Thoracic aorta (tissue), 2 donors: ENCODE data around the gene ASH1L. TPM values are rescaled to one million over a fixed set of nuclear protein-coding genes. Genes with fewer than 3 reads are reported as not detected.

ENCODE experiments used
- ATAC-seq: fragments of 150-250 bp; one replicate; pipeline ENCODE4 v1.8.0; 2017; ENCODE audit warnings: low read depth; ENCODE audit not compliant: insufficient number of reproducible peaks, low FRiP score
- DNase-seq: peaks from one replicate; pipeline ENCODE4 v3.0.0-alpha.2; 2020; ENCODE audit warnings: low spot score
- H3K27ac ChIP-seq, 2 donors: fragments of 200-600 bp; sonication (generic); 1 replicate in 1 of 2; 2 replicates in 1 of 2; pipeline ENCODE4 v1.5.1; 2016; ENCODE audit warnings: mild to moderate bottlenecking in 2 of 2, moderate library complexity in 2 of 2
- H3K27me3 ChIP-seq: fragments of 200-600 bp; sonication (generic); replicated peaks from 2 replicates; pipeline ENCODE4 v1.6.0; 2016; ENCODE audit warnings: mild to moderate bottlenecking; ENCODE audit not compliant: insufficient read depth
- H3K36me3 ChIP-seq: fragments of 200-600 bp; sonication (generic); one replicate; pipeline ENCODE4 v1.5.1; 2016
- H3K4me1 ChIP-seq, 2 donors: fragments of 200-600 bp; sonication (generic); 1 replicate in 1 of 2; 2 replicates in 1 of 2; pipeline versions ENCODE4 v1.5.1 to v1.6.0; 2016; ENCODE audit warnings: low read depth in 2 of 2, mild to moderate bottlenecking in 1 of 2; ENCODE audit not compliant: control insufficient read depth in 1 of 2
- H3K4me3 ChIP-seq: fragments of 200-600 bp; sonication (generic); 2 replicates; pipeline ENCODE4 v1.5.1; 2016; ENCODE audit warnings: mild to moderate bottlenecking
- H3K9me3 ChIP-seq: fragments of 200-600 bp; sonication (generic); 2 replicates; pipeline ENCODE4 v1.5.1; 2016
- total RNA-seq, 2 donors: library from RNA; depleted of rRNA; stranded (reverse); fragments of >200 nt; gene quantifications; one replicate each; pipeline versions ENCODE4 v1.1.0 to v1.2.3, GENCODE V29; 2016
- TF ChIP-seq, protein P1 (sequence below): fragments of 200-600 bp; sonication (generic); IDR thresholded peaks from one replicate; pipeline ENCODE4 v1.5.1; 2019; ENCODE audit warnings: antibody characterized with exemption

The ASH1L gene
- total RNA-seq, 2 donors from 2014 or later = 52.7 to 84.2 TPM

DNA sequence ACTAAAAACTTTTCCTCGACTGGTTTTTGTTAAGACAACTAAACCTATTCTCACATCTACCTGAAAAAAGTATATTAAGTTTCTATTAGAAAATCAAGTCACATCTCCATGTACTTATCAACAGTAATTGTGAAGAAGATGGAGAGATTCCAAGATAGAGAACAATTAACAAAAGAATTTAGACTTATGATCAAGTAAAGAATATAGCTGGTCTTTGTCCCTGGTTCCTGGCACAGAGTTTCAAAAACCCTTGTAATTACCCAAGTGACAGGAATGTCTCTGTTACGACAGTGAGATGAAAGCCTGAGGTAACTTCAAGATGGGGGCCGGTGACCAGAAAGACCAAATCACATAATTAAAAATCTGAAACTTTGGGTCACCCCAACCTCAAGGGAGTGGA lies 91.6 kb downstream of the ASH1L start:
- H3K4me3 ChIP-seq = no peak overlapping the region
- no peaks in the 10 kb centered on the region for H3K36me3 ChIP-seq
- H3K4me1 ChIP-seq = peaks cover 12 to 40% of the 10 kb centered on the region in 2 donors
- no peaks in the 10 kb centered on the region for H3K9me3 ChIP-seq
- H3K27me3 ChIP-seq = no peaks in the 10 kb centered on the region
- TF ChIP-seq, protein P1, sequence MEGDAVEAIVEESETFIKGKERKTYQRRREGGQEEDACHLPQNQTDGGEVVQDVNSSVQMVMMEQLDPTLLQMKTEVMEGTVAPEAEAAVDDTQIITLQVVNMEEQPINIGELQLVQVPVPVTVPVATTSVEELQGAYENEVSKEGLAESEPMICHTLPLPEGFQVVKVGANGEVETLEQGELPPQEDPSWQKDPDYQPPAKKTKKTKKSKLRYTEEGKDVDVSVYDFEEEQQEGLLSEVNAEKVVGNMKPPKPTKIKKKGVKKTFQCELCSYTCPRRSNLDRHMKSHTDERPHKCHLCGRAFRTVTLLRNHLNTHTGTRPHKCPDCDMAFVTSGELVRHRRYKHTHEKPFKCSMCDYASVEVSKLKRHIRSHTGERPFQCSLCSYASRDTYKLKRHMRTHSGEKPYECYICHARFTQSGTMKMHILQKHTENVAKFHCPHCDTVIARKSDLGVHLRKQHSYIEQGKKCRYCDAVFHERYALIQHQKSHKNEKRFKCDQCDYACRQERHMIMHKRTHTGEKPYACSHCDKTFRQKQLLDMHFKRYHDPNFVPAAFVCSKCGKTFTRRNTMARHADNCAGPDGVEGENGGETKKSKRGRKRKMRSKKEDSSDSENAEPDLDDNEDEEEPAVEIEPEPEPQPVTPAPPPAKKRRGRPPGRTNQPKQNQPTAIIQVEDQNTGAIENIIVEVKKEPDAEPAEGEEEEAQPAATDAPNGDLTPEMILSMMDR = no peak
- no peak for ATAC-seq
- no peak overlapping the region for H3K27ac ChIP-seq
- DNase-seq = no peak

DNA sequence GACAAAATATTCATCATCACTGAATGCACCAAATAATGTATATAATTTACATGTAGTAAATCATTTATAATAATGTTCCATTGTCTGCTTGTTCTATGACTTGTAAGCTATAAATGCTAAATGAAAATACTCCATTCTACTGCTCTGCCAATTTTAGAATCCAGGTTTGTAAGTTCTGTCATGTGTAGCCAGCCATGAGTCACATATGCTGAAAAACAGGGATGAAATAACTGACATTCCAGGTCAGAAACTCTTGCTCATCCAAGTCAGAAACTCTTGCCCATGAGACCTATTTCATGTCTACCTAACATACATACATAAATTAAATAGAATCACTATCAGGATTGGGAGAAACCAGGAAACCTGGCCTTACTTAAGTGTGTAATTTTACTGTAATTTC lies 95.6 kb downstream of the ASH1L start:
- Histone ChIP-seq H3K4me1 (peaks cover 22 to 36% of the 10 kb centered on the region in 2 donors), H3K27me3 (no peaks in the 10 kb centered on the region), H3K4me3 (no peak overlapping the region), H3K27ac (no peak overlapping the region), H3K36me3 (no peaks in the 10 kb centered on the region), H3K9me3 (no peaks in the 10 kb centered on the region)
- DNase-seq (no peak), ATAC-seq (no peak)
- TF ChIP-seq, protein P1 = no peak

DNA sequence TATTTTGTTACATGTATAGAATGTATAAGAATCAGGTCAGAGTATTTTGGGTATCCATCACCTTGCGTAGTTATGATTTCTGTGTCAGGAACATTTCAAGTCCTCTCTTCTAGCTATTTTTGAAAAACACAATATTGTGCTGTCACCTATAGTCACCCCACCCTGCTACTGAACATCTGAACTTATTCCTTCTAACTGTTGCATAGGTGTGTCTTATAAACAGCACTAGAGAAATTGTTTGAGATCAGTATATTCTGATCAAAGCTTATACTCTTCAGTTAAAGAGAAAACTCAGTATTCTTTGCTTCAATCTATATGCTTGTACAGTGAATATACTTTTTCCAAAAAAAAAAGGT lies 96.0 kb downstream of the ASH1L start:
- Histone ChIP-seq H3K36me3 (no peaks in the 10 kb centered on the region), H3K27me3 (no peaks in the 10 kb centered on the region), H3K9me3 (no peaks in the 10 kb centered on the region), H3K27ac (no peak overlapping the region), H3K4me3 (no peak overlapping the region), H3K4me1 (peaks cover 22 to 36% of the 10 kb centered on the region in 2 donors)
- DNase-seq (no peak), ATAC-seq (no peak)
- TF ChIP-seq, protein P1 = no peak

DNA sequence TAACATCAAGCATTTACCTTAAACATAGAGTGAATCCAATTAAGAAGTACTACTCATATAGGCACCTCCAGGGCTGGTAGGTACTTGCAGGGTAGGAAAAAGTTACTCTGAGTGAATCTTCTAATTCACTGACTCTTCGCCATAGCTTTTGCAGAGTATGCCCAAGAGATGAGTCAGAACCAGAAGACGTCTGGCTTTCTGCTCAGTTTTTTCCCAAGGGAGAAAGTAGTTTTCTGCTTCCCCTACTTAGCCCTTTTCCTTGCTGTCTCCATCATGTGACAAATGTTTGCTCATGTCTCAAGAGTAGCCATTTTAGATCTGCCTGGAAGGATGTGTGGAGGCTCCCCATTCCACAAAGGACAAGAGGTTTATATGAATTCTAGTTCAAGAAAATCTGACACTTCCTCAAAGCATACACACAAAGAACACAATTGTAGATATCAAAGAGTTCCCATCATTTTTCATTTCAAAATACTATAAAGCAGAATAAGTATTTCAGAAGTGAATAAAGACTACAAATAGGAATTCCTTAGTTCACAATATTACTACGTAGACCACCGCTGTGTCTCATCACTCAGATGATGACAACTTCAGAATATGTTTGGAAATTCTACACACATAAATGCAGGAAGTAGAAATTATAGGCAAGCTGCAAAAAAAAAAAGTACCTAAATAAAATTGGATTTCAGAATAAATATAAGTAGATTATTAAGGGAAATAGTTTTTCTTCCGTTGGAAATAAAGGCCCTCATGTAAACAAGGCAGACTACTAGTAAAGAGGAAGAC lies 98.5 kb downstream of the ASH1L start:
- Histone ChIP-seq H3K4me3 (no peak overlapping the region), H3K9me3 (no peaks in the 10 kb centered on the region), H3K4me1 (peaks cover 22 to 36% of the 10 kb centered on the region in 2 donors), H3K36me3 (no peaks in the 10 kb centered on the region), H3K27me3 (no peaks in the 10 kb centered on the region), H3K27ac (no peak overlapping the region)
- ATAC-seq (no peak), DNase-seq (no peak)
- TF ChIP-seq, protein P1 = no peak

DNA sequence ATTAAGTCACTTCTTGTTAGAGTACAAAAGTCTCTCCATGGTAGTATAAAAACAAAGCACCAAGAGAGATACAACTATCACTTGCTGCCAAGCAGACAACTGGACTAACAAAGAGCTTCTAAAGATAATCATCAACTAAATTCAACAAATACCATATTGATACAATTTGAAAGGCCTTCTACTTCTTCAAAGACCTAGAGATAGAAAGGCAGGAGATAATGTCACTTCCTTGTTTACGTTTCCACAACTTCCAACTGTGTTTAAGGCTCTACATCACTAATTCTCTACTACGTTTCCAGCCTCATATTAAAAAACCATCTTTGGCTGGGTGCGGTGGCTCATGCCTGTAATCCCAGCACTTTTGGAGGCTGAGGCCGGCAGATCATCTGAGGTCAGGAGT lies 104.5 kb downstream of the ASH1L start:
- Histone ChIP-seq H3K4me3 (no peak overlapping the region), H3K9me3 (no peaks in the 10 kb centered on the region), H3K27me3 (no peaks in the 10 kb centered on the region), H3K27ac (no peak overlapping the region), H3K4me1 (peaks cover 13 to 16% of the 10 kb centered on the region in 2 donors), H3K36me3 (no peaks in the 10 kb centered on the region)
- ATAC-seq (no peak), DNase-seq (no peak)
- TF ChIP-seq, protein P1 = no peak
